Glutamatergic neuron (in vitro differentiated cells): Measurements from ENCODE around the gene MED13L. TPM values are rescaled to one million over a fixed set of nuclear protein-coding genes. Genes with fewer than 3 reads are reported as not detected.

ENCODE experiments used
- DNase-seq: peaks from one replicate; pipeline ENCODE4 v3.0.0; 2022
- H3K27ac Mint-ChIP-seq: one replicate; pipeline ENCODE4 v1.8.0; 2020; ENCODE audit warnings: mild to moderate bottlenecking, mixed read lengths, inconsistent platforms; ENCODE audit not compliant: unreplicated experiment
- H3K27me3 Mint-ChIP-seq: one replicate; pipeline ENCODE4 v1.8.0; 2020; ENCODE audit warnings: mild to moderate bottlenecking, moderate library complexity, mixed read lengths, inconsistent platforms; ENCODE audit not compliant: unreplicated experiment
- H3K36me3 Mint-ChIP-seq: one replicate; pipeline ENCODE4 v1.8.0; 2020; ENCODE audit warnings: mild to moderate bottlenecking, mixed read lengths, inconsistent platforms; ENCODE audit not compliant: unreplicated experiment
- H3K4me1 Mint-ChIP-seq: one replicate; pipeline ENCODE4 v1.8.0; 2020; ENCODE audit warnings: mild to moderate bottlenecking, low read depth, mixed read lengths, inconsistent platforms; ENCODE audit not compliant: unreplicated experiment
- H3K4me3 Mint-ChIP-seq: one replicate; pipeline ENCODE4 v1.8.0; 2020; ENCODE audit warnings: mild to moderate bottlenecking, mixed read lengths, inconsistent platforms; ENCODE audit not compliant: unreplicated experiment
- H3K9me3 Mint-ChIP-seq: one replicate; pipeline ENCODE4 v1.8.0; 2020; ENCODE audit warnings: mild to moderate bottlenecking, moderate library complexity, mixed read lengths, inconsistent platforms; ENCODE audit not compliant: unreplicated experiment
- CTCF ChIP-seq: fragments of 200-600 bp; sonication (generic); IDR thresholded peaks from one replicate; pipeline ENCODE4 v1.5.0; 2021; ENCODE audit not compliant: partially characterized antibody, unreplicated experiment
- total RNA-seq: library from RNA; stranded (reverse); fragmentation: NEBNext Ultra II Directional; extraction: Animal tissue kit (Norgen Biotek cat#: 25700); gene quantifications from one replicate; pipeline ENCODE4 v1.2.1, GENCODE V29; 2021; ENCODE audit not compliant: unreplicated experiment

MED13L gene
- total RNA-seq, 1 donor from 2014 or later, result 95.5 TPM

DNA sequence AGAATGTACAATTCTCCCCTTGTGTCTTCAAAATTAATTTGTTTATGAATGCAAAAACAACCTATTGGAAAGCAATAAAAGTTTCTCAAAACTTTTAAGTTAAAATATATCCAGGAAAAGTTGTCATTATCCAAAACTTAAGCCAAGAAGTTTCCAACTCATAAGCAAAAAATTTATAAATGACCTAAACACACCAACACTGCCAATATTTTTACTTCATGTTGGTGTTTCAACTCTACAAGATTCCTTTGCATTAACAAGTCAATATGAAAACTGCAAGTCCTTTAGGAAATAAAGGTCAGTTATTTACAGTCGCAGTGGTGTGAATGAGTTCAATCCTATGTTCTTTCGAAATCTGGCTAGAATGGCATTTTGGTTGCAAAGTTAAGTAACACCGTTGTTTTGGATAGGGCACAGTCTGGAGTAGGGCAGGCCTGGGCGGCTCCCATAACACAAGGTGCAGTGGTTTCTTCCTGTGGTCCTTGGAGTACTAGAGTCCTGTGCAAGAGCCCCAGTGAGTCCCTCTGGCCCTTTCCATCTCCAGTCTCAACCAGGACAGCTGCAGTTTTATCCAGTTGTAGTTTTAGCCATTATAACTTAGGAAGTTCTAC, 151.4 kb downstream of the MED13L start:
- H3K4me3 Mint-ChIP-seq, result no peak overlapping the region

GRCh38 chr12:116125084-116125483, 152.4 kb downstream of the MED13L start:
- H3K4me3 Mint-ChIP-seq, result no peak overlapping the region
- TF ChIP-seq CTCF, result no peak
- H3K36me3 Mint-ChIP-seq, result no peaks in the 10 kb centered on the region
- peaks cover 4% of the 10 kb centered on the region for H3K9me3 Mint-ChIP-seq
- DNase-seq, result no peak
- no peak overlapping the region for H3K27ac Mint-ChIP-seq
- H3K4me1 Mint-ChIP-seq, result peaks cover 51% of the 10 kb centered on the region
- peaks cover 2% of the 10 kb centered on the region for H3K27me3 Mint-ChIP-seq

More for the DNA sequence above, 151.4 kb downstream of the MED13L start:
- Mint-ChIP-seq H3K27me3 (no peaks in the 10 kb centered on the region), H3K36me3 (no peaks in the 10 kb centered on the region), H3K4me1 (peaks cover 50% of the 10 kb centered on the region), H3K27ac (no peak overlapping the region), H3K9me3 (peaks cover 1% of the 10 kb centered on the region)
- DNase-seq, result no peak
- TF ChIP-seq CTCF, result no peak

DNA sequence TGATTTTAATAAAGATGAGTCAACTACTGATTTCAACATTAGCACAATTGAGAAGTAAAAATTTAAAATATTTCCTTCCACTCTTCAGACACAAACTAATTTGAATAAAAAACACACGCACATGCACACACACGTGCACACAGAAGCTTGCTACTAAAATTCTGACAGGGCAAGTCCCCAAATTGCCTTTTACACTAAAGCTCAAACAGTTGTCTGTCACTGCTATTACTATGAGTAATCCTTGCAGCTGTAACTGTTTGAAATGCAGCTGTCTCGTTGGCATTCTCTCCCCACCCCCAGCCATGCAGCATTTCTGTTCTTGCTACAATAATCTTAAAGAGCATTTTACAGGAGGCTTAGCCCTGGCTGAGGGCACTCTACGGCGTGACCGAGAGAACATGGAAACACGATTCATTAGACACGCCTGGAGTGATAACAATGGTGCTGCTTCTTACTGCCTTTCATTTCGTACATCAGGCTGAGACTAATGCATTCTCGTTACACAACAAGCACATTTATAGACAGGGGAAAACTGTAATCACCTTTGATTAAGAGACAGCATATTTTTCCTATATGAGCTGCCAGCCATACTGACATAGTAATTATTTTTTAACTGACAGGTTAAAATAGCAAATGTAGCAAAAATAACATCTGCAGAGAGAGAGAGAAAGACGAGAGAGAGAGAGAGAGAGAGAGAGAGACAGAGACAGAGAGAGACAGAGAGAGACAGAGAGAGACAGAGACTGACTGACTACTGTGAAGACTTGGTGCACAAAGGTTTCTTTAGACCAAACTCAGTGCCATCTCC, 153.8 kb downstream of the MED13L start:
- peak; percentile 36 for DNase-seq
- TF ChIP-seq CTCF, result no peak
- Mint-ChIP-seq H3K9me3 (peaks cover 2% of the 10 kb centered on the region), H3K36me3 (no peaks in the 10 kb centered on the region), H3K4me3 (peak overlapping the region; percentile 81), H3K27me3 (peaks cover 2% of the 10 kb centered on the region), H3K27ac (peak overlapping the region; percentile 86), H3K4me1 (peaks cover 56% of the 10 kb centered on the region)

GRCh38 chr12:116122628-116123027, 154.9 kb downstream of the MED13L start:
- Mint-ChIP-seq H3K27ac (no peak overlapping the region), H3K9me3 (peaks cover 2% of the 10 kb centered on the region), H3K36me3 (no peaks in the 10 kb centered on the region), H3K27me3 (peaks cover 2% of the 10 kb centered on the region), H3K4me1 (peaks cover 57% of the 10 kb centered on the region), H3K4me3 (no peak overlapping the region)
- no peak for TF ChIP-seq CTCF
- DNase-seq, result no peak

GRCh38 chr12:116121453-116121871, 156.0 kb downstream of the MED13L start:
- H3K9me3 Mint-ChIP-seq, result peaks cover 2% of the 10 kb centered on the region
- TF ChIP-seq CTCF, result no peak
- H3K4me1 Mint-ChIP-seq, result peaks cover 60% of the 10 kb centered on the region
- H3K4me3 Mint-ChIP-seq, result no peak overlapping the region
- DNase-seq, result no peak
- H3K27me3 Mint-ChIP-seq, result peaks cover 2% of the 10 kb centered on the region
- H3K27ac Mint-ChIP-seq, result peak overlapping the region; percentile 20
- H3K36me3 Mint-ChIP-seq, result no peaks in the 10 kb centered on the region
